DMS53 treated with DMSO at 0.1 percent for 48 hours (cell line): ENCODE data around the gene CCDC50.

Experiments used
- DNase-seq: peaks from one replicate; lab custom pipeline; 2025; ENCODE audit not compliant: unreplicated experiment; lab: John Stamatoyannopoulos, UW

Gene CCDC50

DNA sequence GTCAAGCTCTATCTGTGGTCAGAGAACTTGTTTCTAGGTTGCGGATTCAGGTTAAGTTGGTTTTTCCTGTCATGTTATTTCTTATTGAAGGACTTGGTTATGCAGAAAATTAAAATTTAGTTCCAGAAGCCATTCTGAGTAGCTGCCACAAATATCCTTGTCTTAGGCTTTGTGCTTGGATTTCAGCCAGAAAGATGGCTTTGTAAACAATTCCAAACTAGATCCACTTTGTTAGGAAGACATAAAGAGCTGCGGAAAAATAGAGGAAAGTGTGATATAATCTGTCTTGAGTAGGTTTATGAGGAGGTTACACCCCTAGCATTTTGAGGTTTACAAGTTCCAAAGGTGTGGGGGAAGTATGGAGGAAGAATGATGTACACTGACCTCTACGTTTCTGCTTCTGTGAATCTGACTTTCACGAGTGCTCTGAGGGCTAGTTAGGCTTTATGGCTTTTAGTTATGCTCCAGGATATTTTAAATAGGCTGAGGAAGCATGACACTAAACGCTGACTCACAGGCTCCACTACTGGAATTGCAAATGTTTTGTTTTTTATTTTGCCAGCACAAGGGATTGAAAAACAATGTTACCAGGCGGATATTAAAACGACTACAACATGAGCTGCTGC, 47.4 kb downstream of the CCDC50 start:
- no peak for DNase-seq

DNA sequence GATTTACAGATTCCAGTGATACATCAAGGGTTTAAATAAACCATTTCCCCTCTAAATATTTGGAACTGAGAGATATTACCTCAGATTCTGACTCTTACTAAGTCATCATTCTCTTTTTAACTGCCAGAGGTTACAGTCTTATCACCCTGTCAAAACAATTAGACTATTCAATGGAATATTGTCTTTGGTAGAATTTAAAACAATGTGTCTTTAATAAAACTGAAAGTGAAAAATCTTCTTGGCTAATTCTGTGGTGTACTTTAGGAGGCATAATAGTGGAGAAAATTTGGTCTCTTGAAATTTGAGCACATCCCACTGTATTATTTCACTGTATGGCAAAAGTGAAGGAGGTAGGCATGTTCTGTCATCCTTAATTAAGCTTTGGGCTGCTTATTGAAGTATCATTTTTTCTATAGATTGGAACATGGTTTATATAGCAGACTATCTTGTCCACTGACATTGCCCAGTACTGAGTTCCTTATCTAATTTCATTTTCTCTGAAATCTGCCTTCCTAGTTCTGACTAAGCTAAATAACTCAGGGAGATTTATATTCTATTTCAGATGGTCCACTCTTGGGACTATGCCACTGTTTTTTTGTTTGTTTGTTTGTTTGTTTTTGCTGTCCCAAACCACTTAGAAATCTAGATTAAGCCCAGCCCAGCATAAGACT, 49.1 kb downstream of the CCDC50 start:
- DNase-seq = no peak

DNA sequence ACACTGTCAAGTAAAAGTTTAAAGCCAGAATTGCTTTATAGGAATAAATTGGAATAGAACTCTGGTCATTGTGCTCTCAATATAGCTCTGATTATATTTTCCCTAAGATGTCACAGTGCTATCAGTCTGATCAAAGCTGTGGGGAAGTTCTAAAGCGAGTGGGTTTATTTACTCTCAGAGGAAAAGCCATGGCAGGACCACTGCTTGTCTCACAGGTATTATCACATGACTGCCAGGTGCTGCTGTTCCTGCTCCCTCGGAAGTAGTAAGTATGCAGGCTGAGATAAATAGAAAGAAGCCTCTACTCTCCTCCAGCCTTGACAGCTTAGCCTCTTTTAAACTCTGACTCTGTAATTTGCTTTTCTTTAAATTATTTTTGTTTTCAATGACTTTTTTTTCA, 50.3 kb downstream of the CCDC50 start:
- no peak for DNase-seq

DNA sequence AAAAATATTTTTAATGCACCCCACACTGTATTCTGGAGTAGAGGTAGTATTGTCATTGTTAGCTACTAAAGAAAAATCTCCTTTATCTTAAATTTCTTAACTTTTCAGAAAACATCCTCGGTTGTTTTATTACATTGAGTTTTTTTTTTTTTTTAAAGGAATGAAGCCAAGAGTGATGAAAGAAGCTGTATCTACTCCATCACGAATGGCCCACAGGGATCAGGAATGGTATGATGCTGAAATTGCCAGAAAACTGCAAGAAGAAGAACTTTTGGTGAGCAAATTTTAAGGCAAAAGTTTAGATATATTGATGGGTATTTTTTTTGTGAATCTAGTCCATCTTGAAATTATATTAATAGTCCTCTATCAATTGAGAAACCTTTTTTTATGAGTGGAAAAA, 50.8 kb downstream of the CCDC50 start:
- no peak for DNase-seq

DNA sequence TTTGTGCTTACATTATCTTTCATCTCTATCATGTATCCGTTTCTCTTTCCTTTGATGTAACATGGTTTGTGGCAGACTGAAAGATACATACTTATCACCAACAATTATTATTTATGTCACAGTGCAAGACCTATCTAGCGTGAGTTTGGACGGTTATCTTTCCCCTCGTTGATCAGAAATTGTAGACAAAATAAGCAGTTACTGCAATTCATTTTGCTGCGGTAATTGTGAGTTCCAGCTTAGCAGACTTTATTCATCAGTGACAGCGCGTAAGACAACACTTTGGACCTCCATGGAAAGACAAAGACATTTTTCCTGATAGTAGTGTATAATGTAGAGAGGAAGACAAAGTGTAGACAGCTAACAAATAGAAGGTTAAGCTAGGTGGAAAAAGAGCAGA, 52.1 kb downstream of the CCDC50 start:
- DNase-seq = no peak

DNA sequence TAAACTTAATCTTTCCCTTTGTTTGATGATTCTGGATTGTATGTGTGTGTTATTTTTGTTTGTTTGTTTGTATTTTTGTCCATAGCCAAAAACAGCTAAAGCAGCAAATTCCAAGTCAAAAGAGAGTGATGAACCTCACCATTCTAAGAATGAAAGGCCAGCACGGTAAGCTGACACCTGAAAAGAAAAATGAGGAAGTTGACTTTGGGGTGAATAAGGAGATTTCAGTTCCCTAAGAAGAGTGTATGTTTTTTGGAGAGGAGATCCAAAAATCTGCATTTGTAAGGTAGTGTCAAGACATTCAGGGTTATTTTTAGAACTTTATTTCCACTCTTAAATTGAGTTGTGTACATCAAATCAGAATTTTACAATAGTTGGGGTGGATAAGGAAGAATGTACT, 53.5 kb downstream of the CCDC50 start:
- DNase-seq = no peak

DNA sequence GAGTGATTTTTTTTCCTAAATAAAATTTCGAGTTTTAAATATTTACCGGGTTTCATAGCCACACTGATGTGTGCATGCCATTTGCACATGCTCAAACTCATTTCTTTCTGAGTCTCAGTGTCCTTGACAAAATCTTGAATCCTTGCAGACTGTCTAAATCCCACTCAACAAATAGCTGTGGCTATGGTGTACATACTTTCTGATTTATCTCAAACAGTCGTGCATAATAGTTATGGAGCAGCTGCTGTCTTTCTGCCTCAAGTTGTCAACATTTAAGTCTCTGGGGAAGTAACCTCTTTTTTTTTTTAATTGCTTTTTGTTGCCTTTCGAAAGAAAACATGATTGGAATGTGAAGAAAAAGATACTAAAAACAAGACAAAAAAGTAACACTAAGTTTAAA, 53.9 kb downstream of the CCDC50 start:
- DNase-seq = no peak

DNA sequence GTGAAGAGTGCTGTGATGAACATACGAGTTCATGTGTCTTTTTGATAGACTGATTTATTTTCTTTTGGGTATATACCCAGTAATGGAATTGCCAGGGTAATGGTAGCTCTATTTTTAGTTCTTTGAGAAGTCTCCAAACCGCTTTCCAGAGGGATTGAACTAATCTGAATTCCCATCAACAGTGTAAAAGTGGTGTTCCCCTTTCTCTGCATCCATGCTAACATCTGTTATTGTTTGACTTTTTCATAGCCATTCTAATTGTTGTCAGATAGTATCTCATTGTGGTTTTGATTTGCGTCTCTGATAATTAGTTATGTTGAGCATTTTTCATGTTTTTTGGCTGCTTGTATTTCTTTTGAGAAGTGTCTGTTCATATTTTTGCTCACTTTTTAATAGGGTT, 55.9 kb downstream of the CCDC50 start:
- DNase-seq = no peak

DNA sequence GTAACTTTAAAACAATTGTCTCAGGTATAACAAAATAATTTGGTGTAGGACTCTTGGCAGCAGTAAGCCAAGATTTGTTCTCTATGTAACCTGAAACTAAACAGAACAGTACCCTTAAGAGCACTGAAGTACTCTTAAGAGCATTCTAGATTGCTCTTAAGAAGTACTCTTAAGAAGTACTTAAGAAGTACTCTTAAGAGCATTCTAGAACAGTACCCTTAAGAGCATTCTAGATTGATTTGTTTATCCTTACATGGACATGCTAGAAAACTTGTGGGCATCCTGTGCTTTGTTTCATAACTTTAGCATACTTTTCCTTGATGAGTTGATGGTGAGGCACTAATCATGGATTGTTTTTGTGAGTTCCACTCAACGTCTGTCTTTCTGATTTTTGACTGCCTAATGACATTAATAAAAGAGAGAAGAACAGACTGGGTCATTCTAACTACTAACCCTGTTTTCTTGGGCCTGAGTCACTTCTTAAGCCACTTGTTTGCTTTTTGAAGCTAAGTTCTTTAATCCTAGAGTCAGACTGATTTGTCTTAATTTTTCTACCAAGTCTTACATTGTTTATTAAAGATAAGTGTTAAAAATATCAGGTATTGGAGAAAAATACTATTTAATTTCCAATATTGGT, 58.4 kb downstream of the CCDC50 start:
- DNase-seq = no peak

DNA sequence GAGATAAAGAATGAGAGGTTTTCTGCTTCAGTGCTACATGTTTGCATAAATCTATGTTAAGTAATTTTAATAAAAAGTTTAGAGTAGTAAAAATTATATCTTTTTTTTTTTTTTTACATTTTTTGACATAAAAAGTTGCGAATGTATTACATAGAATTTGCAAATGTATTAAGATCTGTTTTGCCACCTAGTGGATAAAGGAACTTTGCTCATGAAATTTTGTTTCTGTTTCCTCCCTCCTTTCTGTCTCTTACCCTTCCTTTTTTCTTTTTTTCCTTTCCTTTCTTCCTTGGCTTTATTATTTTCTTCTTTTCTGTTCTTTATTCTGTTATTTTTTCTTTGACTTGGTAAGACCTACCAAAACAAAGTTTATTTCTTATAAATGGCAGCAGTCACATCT, 59.6 kb downstream of the CCDC50 start:
- DNase-seq = no peak

DNA sequence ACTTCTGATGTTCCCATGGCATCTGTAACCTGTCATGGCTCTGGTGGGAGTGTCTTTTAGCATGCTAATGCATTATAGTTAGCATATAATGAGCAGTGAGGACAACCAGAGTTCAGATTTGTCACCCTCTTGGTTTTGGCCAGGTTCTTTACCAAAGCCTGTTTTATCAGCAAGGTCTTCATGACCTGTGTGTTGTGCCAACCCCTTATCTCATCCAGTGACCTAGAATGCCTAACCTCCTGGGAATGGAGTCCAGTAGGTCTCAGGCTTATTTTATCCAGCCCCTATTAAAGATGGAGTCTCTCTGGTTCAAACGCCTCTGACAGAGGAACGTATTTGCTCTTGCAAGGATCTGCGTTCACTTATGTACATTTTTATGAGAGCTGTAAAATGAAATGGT, 61.4 kb downstream of the CCDC50 start:
- no peak for DNase-seq

DNA sequence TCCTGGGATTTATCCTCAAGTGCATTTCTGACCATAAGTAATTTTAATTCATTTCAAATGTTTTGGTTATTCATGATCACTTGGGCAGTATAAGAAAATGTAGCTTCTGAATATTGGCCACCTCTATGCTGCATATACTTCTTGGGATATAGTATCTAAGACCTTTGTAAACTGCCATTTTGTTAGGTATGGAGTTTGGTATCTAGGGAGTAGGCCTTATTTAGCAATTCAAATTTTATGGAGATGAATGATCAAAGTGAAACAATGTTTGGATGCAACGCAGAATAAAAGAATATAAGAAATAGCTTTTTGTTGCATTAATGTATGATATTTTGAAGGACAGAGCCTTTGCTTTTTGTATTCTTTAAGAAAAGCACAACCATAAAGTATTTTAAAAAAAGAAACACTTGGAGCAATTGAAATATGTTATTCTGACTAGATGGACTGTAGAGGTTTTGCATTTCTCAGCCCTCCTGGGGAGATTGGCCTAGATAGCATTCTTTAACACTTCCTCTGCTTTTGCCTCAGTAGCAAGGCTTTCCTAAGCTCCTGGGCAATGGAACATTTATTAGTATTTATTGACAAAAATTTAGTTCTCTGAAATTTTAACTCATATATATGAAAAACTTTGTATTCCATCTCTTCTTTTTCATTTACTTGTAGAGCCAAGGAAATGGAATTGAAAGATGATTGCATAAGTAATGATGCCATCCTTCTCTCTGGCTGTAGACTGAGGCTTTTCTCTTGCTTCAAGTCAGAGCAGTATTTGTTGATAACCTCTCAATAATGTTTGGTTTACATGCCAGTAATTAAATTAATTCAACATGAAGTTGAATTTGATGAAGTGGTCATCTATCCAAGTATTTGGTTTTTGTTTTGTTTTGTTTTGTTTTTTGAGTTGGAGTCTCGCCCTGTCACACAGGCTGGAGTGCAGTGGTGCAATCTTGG, 62.9 kb downstream of the CCDC50 start:
- no peak for DNase-seq

DNA sequence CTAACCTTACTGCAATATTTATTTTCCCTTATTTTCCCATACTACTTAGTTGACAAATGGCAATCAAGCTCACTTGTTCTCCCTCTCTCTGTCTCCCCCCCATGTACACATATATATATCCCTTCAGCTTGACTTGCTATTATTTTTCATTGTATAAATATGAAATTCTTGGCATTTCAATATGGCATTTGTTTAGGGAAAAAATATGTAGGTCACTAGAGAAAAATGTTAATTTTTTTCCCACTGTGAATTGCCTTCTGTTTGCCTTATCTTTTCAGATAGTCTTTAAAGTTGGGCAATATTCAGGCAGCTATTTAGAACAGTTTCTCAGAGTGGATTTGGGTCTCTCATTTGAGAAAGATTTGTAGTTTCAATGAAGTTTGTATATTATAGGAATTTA, 64.0 kb downstream of the CCDC50 start:
- no peak for DNase-seq

DNA sequence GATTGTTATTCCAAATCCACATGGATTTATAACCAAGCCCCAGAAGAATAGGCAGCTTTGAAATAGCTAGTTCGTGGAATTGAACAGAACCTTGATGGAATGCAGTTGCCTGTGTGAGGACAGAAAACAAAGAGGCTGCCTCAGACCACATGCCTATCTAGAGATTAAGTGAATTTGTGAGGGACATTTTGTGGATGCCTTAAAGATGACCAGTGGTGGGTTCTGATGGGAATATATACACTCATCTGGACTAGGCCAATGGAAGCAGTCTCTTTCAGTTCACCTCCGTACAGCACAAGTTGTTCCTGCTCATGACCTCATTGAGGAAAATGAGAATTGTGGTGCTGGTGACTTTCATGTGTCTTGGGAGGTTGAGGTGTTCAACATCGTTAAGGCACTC, 68.6 kb downstream of the CCDC50 start:
- DNase-seq = no peak

DNA sequence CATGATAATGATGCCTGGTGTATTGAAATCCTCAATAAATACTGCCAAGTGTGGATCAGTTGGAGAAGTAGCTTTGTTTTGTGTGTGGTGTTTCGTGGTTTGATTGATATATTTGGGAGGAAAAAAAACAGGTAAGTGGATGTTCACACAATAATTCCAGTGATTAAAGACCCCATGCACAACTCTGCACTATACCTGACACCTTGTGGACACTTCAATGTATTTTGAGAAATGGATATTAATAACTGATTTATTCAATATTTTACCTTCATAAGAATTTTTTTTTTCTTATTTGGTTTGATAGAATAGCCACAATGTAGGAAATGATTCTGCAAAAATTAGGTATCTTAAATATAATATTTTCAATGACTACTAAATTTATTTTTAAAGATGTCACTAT, 69.4 kb downstream of the CCDC50 start:
- no peak for DNase-seq

DNA sequence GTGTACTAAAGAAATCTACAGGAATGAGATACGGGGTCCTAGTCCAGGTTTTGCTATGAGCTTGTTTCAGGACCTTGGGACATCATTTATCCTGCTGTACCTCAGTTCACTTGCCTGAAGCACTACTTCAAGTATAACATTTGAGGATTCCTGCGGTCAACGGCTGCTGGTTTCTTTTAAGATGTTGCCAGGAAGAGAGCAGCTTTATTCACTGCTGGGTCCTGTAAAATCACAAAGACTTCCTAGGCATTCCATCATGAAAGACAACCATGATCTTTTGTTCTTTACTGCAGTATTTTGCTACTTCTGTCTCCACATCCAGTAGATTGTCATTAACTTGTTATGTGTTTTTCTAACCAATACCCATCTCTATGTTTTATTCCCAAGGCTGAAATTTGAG, 70.7 kb downstream of the CCDC50 start:
- no peak for DNase-seq

DNA sequence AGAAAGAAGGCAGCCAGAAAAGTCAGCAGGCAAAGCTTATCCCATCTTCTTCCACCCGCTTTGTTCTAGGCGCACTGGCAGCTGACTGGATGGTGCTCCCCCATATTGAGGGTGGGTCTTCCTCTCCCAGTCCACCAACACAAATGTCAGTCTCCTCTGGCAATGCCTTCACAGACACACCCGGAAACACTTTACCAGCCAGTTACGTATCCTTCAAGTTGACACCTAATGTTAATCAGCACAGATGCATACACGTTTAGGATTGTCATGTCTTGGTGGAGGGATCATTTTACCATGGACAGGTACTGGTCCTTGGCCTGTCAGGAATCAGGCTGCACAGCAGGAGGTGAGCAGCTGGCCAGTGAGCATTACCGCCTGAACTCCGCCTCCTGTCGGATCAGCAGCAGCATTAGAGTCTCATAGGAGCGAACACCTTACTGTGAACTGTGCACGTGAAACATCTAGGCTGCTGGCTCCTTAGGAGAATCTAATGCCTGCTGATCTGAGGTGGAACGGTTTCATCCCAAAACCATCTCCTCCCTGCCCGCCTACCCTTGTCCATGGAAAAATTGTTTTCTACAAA, 72.7 kb downstream of the CCDC50 start:
- no peak for DNase-seq

DNA sequence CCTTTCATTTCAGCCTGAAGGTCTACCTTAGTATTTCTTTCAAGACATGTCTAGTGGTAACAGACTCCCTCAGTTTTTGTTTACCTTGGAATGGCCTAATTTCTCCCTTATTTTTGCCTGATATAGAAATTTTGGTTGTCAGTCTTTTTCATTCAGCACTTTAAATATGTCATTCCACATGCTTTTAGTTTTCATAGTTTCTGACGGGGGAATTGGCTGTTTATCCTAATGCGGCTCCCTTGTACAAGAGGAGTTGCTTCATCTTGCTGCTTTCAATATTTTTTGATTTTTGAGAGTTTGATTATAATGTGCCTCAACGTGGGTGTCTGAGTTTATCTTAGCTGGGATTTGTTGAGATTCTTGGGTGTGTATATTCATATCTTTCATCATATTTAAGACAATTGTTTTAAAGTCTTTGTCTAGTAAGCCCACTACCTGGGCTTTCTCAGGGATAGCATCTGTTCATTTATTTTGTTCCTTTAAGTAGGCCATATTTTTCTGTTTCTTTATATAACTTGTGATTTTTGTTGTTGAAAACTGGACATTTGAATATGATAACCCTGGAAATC, 80.7 kb downstream of the CCDC50 start:
- no peak for DNase-seq

DNA sequence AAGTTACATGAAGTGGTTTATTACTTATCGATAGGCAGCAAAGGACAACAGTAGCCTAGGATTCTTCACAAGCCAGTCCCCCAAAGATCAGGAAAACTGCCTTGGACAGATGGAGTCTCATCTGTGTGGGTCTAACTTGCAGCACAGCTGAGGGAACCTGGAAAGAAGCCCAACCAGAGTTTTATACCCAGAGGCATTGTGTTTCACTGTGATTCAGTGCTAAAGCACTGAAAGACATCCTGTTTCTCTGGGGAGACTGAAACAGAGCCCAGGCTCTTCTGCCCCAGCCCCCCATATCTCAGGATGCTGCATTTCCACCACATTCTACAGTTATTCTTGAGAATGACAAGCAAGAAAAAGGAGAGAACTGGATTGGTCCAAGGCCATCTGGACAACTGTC, 83.6 kb downstream of the CCDC50 start:
- DNase-seq = no peak

DNA sequence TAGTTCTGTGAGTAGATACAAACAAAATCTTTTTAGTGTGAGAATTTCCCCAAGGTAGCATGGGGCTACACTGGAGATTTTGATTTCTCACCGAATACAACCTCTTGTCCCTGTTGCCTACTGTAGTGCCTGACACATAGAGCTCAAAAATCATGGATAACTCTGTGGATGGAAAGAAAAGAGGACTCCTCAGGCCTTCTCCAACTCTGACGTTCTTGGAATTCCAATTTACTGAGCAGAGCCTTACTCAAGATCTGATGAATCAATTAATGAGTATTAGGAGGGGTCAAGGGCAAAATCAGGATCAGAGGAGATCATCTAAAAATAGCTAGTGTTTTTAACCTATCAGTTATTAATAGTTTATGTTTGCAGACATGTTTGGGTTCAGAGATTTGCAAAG, 85.1 kb downstream of the CCDC50 start:
- no peak for DNase-seq

DNA sequence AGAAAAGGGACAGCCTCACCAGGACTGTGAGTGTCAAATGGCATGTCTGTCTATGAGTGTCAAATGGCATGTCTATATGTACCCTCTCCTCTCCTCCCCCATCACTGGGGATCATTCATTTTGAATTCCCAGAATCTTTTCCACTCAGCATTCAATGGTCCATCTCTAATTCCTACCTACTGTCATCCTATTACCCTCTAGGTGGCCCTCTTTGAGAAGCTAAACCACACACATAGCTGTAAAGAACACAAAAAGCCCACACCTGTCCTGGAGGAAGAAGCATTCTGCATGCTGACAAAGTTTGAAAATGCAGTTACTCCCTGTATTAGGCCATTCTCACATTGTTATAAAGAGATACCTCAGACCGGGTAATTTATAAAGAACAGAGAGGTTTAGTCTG, 85.5 kb downstream of the CCDC50 start:
- DNase-seq = no peak
